ENCODE results near the gene CDH20.

Gene CDH20

DNA sequence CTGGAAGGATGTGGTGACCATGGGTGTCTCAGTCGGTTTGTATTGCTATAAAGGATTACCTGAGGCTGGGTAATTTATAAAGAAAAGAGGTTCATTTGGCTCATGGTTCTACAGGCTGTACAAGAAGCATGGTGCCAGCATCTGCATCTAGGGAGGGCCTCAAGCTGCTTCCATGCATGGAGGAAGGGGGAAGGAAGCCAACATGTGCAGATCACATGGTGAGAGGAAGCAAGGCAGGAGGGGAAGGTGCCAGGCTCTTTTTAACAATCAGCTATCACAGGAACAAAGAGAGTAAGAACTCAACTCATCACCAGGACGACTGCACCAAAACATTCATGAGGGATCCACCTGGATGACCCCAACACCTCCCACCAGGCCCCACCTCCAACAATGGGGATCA is 209.4 kb downstream of the CDH20 start:
- DNase-seq: no peak

DNA sequence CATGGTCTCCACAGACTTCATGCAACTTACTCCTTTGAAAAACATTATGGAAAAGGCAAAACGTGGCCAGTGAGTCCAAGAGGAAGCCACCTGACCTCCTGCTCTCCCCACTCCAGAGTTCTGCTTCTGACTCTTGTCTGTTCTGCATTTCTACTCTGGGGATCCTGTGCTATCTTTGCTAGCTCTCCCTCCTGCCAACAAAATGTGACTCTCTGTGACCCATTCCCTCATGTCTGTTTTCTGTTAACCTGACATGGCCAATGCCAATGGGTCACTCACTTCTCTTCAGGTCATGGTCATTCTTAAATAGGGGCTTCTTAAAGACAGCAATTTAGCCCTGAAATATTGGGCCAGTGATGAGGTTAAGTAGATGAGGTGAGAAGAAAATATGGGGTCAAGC is 210.3 kb downstream of the CDH20 start:
- DNase-seq: no peak

DNA sequence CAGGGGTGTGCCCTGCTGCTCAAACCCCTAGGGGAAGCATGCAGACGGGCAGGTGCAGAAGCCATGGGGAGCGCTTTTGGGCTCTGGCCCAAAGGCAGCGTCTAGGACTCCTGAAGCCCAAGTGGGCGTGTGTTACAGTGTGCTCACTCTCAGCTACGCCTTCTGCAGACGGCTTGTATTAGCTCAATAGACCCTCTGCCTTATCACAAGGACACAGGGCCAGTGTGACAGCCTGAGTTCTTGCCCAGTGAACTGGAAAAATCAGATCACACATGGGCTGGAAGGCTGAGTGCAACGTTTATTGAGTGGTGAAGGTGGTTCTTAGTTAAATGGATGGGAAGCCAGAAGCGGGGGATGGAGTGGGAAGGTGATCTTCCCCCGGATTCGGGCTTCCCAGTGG is 210.9 kb downstream of the CDH20 start:
- DNase-seq: no peak

DNA sequence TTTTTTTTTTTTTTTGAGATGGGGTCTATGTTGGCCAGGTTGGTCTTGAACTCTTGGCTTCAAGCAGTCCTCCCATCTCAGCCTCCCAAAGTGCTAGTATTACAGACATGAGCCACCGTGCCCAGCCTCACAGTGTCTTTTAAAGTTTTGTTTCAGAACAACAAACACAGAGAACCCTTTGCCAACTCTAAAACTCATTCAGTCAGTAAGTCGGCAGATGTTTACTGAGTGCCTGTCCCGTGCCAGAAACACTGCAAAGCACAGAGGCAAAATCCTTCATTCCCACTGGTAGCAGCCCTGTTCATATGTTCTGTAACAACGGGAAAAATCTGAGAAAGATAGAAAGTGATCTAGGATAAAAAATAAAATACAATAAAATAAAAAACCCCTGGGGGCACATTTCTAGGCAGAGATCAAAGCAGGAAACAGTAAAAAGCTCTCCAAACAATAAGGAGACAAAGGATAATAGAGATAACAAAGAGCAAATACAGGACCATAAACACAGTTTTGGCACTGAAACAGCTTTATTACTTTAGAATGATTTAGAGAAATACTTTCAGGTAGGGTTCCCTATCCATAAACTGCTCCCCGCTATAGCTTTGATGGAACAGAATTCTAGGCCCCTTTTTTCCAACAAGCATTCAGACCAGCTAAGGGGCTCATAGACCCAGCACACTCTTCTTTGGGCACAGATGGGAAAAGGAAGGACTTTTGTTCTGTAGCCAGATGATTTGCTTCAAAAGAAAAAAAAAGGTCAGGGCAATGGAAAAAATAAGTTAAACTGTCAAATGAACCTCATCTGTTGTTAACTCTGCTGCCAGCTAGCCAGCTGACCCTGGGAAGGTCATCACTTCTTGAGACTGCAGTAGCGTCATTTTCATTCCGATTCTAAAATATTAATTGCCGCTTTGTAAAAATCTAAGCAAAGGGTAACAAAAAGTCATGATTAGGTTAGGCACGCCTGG is 212.3 kb downstream of the CDH20 start:
- no peak for DNase-seq

DNA sequence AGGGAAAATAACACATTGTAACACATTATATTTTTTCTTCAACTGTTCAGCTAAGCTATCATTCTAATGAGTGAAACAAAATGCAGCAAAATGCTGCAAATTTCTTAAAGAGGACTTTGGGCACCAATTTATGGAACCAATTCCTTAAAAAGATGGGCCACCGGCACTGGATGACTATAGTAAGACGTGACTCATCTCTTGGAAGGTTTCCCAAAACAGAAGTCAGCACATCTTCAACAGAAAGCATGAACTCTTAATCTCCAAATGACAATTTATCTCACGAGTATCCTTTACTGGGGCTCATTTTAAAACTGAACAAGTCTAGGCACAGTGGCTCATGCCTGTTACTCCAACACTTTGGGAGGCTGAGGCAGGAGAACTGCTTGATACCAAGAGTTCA is 213.4 kb downstream of the CDH20 start:
- no peak for DNase-seq

DNA sequence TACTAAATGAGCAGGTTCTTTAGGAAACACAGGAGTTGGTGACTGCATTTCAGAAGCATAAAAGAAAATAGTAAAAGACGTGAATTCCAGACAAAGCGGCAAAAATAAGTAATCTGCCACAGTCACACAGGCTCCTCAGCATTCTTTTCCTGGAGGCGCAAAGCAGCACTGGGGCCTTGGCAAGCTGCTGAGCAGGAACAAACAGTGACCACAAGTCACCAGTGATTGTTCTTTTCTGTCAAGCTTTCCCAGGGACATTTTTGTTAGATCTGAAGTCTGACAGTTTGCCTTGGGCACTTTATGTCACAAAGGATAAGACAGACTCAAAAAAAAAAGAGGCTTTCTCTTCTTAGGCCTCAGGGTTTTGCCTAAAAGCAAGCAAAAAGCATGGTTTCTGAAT is 216.2 kb downstream of the CDH20 start:
- no peak for DNase-seq

DNA sequence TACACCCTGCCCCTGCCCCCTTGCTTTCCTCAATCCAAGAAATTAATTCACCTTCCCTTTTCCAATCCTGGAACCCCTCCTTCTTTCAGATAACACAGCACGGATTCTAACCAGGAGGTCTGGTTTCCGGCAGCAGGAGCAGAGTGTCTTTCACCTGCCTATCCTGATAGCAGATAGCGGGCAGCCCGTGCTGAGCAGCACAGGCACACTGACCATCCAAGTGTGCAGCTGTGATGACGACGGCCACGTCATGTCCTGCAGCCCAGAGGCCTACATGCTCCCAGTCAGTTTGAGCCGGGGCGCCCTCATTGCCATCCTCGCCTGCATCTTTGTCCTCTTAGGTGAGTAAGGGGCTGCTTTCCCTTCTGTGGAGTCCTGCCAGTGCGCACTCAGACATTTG is 216.7 kb downstream of the CDH20 start:
- DNase-seq: no peak

DNA sequence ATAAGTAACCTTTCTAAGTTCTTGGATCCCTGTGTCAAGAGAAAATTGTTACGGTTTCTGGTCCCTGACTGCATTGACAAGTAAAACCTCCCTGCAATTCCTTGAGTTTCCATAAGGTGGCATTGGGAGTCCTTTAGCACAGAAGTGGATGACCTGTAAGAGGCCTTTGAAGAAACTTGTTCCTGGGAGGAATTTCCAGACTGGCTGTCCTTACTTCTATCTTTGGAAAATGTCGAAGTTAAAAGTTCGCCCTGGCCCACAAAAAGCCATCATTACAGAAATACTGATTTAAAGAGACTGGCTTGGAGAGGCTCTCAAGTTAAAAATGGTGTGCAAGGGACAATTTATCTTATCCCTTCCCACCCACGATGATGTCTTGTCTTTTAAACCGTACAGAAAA is 218.4 kb downstream of the CDH20 start:
- no peak for DNase-seq

DNA sequence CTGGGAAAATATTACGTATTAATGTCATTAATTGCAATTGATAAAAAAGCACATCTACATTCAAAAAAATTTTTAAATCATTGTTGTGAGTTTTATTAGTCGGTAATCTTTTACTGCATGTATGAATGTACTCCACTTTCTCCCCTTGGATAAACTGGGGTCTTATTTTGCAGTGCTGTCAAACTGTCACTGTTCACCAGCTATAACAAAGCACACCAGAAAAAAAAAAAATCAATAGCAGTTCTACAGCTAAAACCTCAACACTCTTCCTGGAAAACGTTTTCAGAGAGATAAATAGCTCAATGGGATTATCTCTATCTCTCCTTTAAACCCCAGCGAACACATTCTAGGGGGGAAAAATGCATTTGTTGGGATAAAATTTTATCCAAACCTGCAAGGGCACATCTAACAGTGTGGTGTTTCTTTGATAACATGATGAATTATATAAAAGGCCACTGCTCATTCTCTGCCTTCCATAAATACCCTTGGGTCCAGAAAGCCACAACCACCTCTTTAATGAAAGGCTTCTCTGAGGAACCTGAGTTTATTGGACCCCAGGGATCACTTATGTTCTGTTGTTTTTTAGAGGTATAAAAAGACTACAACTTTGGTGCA is 219.9 kb downstream of the CDH20 start:
- no peak for DNase-seq

DNA sequence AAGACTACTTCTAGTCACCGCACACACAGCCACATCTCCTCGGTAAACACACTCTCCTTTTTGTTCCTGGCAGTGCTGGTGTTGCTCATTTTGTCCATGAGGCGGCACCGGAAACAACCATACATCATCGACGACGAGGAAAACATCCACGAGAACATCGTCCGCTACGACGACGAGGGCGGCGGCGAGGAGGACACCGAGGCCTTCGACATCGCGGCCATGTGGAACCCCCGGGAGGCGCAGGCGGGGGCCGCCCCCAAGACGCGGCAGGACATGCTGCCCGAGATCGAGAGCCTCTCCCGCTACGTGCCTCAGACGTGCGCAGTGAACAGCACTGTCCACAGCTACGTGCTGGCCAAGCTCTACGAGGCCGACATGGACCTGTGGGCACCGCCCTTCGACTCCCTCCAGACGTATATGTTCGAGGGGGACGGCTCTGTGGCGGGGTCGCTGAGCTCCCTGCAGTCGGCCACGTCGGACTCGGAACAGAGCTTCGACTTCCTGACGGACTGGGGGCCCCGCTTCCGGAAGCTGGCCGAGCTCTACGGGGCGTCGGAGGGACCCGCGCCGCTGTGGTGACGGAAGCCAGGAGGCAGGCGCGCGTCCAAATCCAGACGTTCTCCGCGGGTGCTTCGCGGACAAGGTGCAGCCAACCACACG is 221.0 kb downstream of the CDH20 start:
- DNase-seq: peak in 1 of 4 experiments; percentile 3

DNA sequence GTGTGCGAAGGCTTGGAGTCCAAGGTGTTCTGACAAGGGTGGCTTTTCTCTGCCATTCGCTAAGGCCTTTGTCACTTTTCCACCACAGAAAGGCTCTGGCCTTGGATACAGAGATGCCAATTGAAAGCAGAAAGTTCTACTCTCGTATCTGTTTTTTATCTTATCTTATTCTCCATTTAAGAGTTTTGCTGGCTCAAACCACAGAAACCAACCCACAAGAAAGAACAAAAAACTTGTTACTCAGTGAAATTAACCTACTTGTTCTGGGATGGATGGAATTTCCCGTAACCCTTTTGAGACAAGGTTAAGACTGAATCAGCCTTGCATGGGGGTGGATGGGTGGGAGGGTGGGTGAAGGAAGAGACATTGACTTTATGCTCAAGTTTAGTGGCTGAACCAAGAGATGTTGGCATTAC is 221.7 kb downstream of the CDH20 start:
- no peak for DNase-seq

DNA sequence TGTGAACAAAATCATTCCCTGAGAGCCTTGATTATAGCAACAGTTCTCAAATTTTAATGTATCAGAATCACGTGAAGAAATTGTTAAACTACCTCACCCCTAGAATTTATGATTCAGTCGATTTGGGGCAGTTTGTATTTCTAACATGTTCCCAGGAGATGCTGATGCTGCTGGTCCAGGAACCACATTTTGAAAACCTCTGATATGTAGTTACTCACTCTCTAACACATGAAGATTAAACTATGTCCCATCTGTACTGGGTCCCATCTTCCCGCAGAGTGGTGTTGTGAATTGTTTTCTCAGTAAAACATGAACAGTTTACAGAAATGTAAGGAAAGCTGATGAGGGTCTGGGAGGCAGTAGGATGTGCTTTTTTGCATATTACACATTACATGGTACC is 223.1 kb downstream of the CDH20 start:
- DNase-seq: no peak

DNA sequence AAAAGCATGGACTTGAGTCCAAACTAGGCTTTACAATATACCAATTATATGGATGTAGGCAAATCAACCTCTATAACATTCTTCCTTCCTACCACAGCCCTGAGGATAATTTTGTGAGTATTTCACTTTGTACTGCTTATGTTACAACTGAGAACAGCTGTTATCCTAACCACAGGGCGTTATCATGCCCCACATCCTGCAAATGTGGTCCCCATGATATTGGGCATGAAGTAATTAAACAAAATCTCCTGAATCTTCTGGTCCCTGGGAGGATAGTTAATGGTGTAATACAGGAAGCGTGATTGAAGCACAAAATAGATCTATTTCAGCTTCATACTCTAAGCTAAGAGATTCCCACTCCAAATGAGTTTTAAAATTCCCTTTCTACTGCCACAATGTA is 223.6 kb downstream of the CDH20 start:
- DNase-seq: no peak

DNA sequence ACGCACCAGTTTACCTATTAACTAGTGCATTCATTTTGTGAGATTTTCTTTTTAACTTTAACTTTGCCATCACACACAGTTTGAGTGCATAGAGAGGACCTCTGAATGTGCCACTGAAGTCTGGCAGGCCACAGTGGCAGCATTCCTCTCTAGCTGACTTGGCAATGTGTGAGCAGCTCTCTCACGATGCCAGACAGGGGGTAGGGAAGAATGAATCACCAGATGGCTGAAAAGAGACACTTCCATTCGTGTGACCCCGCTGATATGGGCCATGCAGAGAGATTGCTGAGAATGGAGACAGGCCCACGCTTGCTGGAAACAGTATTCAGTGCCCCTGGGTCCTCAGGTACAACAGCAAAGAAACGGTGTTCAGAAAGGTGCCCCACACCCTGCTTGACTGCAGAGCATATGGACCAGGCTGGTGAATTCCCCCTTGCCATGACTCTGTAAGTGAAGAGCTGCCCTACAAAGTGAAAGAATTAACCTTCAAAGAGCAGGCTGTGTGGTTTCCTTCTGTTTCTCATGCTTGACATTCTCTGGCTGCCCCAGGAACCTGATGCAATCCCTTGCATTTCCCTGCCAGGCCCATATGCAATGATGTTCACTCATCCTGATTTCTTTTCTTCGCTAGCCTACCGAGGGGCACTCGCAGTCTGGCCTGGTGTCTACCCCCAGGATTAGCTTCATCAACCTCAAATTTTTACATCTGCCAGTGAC is 236.1 kb downstream of the CDH20 start:
- DNase-seq: no peak

DNA sequence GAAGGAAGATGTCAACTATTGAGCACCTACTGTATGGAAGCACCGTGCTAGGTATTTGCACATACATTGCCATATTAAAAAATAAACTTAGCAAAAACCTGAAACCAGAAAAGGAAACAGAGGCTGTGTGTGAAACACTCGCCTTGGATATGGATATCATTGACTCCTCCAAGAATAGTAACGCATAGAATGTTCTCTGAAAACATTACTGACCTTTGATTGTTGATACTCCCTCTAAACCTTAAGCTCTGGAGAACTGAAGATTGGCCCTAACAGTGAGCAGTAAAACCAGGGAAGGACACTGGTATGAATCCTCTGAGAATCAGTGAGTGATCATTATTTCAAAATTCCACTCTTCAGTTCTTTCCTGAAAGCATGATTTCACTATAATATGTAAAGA is 236.8 kb downstream of the CDH20 start:
- no peak for DNase-seq

DNA sequence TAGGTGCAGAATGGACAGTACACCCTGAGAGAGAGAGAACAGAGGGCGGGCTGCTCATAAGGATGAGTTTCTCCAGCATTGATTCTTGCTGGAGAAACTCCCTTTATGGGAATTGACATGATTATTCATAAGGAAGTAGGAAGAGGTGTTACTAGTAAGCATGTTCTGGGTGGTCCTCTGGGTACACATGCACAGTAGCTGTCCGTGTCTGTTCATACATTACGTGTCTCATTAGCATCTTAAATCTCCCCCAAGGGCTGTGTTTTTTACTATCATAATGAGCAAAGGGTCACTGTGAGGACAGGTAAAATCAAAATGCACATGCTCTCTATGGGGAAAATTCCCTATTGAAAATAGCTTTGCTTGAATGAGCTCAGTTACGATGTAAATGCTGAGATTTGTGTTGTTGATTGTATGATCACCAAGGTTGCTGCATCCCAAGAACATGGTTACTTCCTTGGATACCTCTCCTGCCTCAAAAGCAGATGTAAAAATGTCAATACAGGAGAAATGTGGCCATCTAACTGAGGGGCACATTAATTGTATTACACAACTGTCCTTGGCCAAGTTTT is 238.9 kb downstream of the CDH20 start:
- DNase-seq: no peak

DNA sequence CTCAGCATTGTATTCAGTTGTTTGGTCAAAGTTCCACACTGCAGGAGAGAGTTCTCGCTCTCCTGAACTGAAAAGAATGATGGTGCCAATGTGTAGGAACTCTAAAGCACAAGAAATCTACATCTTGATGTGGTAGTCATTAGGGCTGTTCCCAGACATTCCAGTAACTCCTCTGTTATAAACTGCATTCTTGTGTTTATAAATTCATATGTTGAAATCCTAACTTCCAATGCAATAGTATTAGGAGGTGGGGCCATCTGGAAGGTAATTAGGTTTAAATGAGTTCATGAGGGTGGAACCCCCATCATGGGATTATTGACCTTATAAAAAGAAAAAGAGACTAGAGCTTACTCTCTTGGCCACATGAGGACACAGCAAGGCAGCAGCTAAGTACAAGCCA is 239.6 kb downstream of the CDH20 start:
- no peak for DNase-seq

DNA sequence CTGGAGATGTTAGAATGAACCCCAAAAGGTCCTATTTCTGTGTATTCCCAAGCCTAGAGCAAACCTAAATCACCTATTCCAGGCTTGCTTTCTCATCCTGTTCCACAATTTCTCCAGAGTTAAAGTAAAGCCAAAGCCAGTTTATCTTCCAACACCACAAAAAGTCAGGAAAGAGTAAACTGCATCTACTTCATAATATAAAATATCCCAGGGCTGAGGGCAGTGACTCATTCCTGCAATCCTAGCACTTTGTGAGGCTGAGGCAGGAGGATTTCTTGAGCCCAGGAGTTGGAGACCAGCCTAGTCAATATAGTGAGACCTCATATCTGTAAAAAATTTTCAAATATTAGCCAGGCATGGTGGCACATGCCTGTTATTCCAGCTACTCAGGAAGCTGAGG is 241.4 kb downstream of the CDH20 start:
- DNase-seq: no peak

DNA sequence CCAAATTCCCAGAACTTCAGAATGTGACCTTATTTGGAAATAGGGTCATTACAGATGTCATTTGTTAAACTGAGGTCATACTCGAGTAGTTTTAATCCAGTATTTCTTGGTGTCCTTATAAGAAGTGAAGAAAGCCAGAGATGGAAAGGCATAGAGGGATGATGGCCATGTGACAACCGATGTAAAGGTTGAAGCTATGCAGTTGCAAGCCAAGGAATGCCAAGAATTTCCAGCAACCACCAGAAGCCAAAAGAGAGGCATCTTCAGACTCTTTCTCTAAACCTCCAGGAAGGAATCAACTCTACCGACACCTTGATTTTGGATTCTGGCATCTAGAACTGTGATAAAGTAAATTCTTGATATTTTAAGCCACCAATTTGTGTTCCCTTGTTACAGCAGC is 242.2 kb downstream of the CDH20 start:
- no peak for DNase-seq

DNA sequence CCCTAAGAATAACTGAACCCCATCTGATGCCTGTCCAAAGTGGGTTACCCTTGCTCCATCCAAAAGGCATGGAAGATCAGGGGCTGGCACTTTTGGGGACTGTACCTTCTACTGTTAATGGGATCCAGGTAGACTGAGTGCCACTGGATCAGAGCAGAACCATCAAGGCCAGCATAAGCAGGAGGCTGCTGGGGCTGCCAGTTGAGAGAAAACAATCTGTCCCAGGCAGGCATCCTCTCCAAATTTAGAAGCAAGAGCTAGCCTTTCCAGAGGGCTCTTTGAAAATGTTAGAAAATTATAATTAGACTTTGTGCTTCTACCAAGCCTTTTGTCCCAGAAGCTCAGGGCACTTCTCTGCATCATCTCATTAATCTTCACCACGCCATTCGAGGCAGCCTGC is 245.6 kb downstream of the CDH20 start:
- DNase-seq: no peak

DNA sequence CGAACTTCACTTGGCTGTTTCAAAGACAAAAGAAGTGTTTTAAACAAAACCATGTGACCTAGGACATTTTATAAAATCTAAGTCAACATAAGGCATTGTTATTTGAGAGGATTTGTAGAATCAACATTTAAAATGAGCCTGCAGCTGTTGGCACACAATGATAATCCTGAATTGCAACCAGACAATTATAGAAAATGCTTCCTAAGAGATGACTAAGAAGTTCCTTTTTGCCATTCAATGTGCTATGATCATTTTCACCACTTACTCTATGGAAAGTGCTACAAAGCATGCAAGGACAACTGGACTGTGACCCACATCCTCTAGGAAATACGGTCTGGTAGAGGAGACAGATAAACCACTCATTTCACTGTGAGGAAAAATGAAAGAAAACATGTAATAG is 246.4 kb downstream of the CDH20 start:
- no peak for DNase-seq

DNA sequence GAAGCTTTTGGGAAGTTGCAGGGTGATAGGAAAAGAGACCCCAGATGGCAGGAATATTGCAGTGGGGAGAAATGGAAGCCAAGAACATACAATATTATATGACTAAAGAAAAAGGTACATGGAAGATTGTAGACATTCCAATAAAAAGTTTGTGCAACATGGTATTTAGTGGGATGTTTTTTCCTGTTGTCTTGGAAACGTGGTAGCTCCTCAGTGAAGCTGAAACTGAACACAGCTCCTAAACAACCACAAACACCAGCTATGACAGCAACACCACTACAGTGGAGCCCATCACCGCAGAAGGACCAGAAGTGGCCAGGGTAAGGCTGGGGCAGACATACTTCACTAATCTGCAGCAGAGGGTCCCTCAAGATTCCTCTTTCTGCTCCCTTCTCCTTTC is 246.8 kb downstream of the CDH20 start:
- DNase-seq: no peak

Data from activated naive CD4-positive, alpha-beta T cell (primary cell).